ENCODE measurements around the gene PPP1R17.

GRCh38 chr7:31664890-31665289 lies 22.1 kb upstream of the PPP1R17 start:
- TF ChIP-seq EZH2 (IDR thresholded peaks at IDR 0.05; ENCODE audit: insufficient read depth, poor library complexity, severe bottlenecking) = no peak
- TF ChIP-seq EZH2phosphoT487 (IDR thresholded peaks at IDR 0.05; ENCODE audit: insufficient read depth, low read depth) = no peak
